NCI-H510A treated with DMSO at 0.1 percent for 48 hours (cell line): ENCODE data around the gene ENTPD7.
"Not testable (repeated sequence)": the region's sequence is repeated elsewhere in the genome, so short reads cannot be mapped to it uniquely, and the experiment has no call there.

Source experiments
- DNase-seq: peaks from one replicate; lab custom pipeline; 2025; lab: John Stamatoyannopoulos, UW

The ENTPD7 gene

DNA sequence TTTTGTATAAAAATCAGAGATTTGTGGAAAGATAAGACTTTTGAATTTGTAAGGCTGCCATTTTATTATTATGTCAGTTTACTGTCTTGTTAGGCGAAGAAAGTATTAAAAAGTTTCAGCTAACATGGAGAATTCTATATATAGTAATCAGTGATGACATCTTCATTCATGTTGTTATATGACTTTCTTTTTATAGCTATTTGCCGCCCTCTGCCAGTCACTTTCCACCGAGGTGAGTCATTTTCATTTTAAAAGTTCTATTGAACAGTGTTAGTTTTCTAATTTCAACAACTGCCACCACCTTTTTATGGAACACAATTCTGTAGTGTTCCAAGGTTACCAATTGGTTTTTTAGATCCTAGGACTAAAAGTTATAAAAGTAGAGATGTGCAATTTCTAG lies 84.5 kb downstream of the ENTPD7 start:
- no peak for DNase-seq

DNA sequence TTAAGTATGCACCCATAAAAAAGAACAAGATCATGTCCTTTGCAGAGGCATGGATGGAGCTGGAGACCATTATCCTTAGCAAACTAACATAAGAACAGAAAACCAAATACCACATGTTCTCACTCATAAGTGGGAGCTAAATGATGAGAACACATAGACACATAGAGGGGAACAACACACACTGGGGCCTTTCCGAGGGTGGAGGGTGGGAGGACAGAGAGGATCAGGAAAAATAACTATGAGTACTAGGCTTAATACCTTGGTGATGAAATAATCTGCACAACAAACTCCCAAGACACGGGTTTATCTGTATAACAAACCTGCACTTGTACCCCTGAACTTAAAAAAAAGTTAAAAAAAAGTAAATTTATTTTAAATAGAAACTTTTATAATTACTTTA lies 86.9 kb downstream of the ENTPD7 start:
- not testable (repeated sequence) for DNase-seq

DNA sequence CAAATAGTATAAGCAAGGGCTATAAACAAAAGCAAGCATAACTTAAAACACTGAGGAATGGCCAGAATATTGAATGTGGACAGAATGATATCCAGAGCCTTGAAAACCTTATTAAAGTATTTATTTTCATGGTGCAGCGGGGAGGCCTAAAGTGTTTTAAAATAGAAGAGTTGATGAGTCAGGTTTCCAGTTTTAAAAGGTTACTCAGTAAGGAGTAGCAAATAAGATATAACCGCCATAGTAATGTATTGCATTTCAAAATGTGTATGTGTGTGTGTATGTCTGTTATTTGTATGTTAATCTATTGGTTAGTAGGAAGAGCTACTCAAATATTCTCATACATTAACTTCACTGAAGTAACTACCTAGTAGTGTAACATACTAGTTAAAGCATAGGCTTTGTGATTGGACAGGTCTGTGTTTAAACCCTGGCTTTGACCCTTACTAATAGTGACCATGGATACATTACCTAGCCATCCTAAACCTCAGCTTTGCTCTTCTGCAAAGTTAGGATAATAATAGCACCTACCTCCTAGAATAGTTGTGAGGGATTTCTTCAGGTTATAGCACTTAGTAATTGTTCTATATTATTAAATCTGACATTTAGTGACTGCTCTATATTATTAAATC lies 89.6 kb downstream of the ENTPD7 start:
- no peak for DNase-seq

DNA sequence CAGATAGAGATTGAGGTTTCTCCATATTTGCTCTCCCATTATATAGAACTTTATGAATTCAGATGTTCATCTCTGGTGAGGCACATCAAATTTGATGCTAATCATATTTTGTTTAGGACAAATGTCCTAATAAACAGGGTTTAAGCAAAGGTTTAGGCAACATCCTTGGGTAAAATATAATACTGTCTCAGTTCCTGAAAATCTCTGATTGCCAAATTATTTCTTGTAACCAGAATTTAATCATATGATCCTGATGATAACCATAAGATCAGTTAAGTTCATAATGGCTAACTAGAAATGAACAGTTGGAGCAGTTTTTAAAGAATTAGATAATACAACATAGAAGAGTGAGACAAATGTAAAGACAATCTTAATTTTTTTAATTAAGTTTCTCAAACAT lies 91.3 kb downstream of the ENTPD7 start:
- no peak for DNase-seq

DNA sequence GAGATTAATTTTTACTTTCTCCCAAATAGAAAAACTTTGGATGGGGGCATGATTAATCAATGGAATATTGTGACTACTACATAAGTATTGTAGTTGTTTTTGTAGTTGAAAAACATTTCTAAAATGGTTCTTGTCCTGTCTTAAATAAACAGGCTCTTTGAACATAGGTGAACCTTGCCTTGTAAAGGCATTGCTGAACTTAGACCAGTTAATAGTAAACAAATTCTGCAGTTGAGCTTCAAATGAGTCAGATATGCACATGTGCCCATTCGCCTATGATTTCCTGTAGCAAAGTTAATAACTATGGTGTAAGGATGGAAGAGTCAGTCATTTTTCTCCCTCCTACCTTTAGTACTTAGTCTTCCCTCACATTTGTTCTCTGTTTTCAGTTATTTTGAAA lies 95.4 kb downstream of the ENTPD7 start:
- no peak for DNase-seq
